Measurements from ENCODE around the gene TOPORS.

Gene TOPORS

DNA sequence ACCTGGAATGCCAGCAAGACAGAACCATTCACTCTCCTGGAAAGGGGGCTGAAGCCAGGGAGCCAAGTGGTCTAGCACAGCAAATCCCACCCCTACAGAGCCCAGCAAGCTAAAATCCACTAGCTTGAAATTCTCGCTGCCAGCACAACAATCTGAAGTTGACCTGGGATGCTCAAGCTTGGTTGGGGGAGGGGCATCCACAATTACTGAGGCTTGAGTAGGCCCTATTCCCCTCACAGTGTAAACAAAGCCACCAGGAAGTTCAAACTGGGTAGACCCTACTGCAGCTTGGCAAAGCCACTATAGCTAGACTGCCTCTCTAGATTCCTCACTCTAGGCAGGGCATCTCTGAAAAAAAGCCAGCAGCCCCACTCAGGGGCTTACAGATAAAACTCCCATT is 43.7 kb downstream of the TOPORS start:
- DNase-seq (ENCODE audit: low read depth in 1 of 2, low spot score in 1 of 2) = no peak

DNA sequence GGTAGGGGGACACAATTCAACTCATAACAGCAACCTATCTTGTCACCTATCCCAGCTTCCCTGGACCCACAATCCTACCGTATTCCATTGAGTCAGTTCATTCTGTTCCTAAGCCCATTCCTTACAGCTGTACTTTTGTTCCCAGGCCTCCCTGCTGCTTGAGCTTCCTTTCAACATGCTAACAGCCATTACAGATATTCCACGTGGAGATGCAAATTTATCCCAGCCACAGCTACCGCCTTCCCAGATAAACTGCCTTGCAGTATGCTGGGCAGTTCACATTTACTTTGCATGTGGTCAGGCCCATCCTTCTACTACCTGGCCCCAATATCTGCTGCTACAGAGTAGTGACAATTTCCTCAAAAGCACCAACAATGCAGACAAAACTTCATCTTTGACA is 49.4 kb downstream of the TOPORS start:
- no peak for DNase-seq (ENCODE audit: low read depth in 1 of 2, low spot score in 1 of 2)

- no peak for DNase-seq (ENCODE audit: low read depth in 1 of 2, low spot score in 1 of 2)
These were observed 49.9 kb downstream of the TOPORS start for GRCh38 chr9:32502464-32502863.

GRCh38 chr9:32501868-32502267 is 50.5 kb downstream of the TOPORS start:
- DNase-seq (ENCODE audit: low read depth in 1 of 2, low spot score in 1 of 2) = no peak

DNA sequence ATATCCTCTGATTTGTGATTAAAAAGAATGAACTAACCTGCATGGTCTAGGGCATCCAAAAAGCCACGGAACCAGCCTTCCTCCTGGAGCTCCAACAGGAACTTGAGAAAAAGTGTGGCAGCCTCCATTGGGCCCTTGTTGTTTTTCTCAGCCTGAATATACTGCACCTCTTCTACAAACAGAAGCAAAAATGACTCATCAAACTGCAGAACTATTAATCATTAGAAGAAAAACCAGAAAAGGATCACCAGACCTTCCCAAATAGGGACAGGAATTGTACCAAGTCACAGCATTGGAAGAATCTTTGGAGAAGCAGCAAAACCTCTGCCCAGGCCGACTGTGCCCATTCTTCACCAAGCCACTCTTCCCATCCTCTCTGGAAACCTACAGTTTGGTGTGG is 51.6 kb downstream of the TOPORS start:
- DNase-seq (ENCODE audit: low read depth in 1 of 2, low spot score in 1 of 2) = no peak

DNA sequence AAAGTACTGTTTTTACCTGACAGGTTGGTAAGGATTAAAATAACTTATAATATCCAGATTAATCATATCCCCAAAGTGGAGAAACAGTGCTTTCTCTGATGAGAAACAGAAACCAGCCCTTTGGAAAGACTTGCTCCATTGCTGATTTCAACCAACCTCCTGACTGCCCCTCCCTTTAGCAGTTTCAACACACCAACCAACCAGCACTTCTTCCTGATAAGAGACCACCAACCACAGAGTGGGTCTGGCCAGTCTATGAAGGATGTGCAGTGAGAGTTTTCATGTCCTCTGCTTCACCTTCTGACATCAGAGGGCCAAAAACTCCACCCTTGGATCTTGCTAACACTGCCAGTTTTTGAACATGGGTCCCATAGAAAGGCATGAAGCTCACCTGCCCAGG is 54.5 kb downstream of the TOPORS start:
- DNase-seq (ENCODE audit: low read depth in 1 of 2, low spot score in 1 of 2) = no peak

GRCh38 chr9:32490601-32491000 is 61.8 kb downstream of the TOPORS start:
- DNase-seq (ENCODE audit: low read depth in 1 of 2, low spot score in 1 of 2) = no peak
